ENCODE results near the gene TMEM243. TPM values are rescaled to one million over a fixed set of nuclear protein-coding genes. Genes with fewer than 3 reads are reported as not detected.

TMEM243 gene
- total RNA-seq, 4 donors from 2014 or later, result 2.2 to 59.4 (median 19.1) TPM; not detected in 1

- WGBS, 2 donors (ENCODE audit: low coverage in 1 of 2), result 75 to 84% methylated on average over 2 of the region's 2 CpGs
- Histone ChIP-seq H3K27ac (no peak overlapping the region), H3K4me3 (no peak overlapping the region), H3K27me3 (no peaks in the 10 kb centered on the region), H3K9me3 (no peaks in the 10 kb centered on the region), H3K4me1 (no peaks in the 10 kb centered on the region), H3K36me3 (peaks cover 0 to 43% (median 20%) of the 10 kb centered on the region in 4 donors)
- no peak for DNase-seq
- intact Hi-C loops (cut with DNase I; ENCODE audit: low total_unique reads), result no loop called here
- in situ Hi-C loops (cut with MboI; ENCODE audit: low pct_ligation_motif_present in 1 of 4, low pct_unique_long_range_greater_than_20kb in 1 of 4, low sequenced_read_pairs in 3 of 4), result no loop called here
- TF ChIP-seq, protein P1, sequence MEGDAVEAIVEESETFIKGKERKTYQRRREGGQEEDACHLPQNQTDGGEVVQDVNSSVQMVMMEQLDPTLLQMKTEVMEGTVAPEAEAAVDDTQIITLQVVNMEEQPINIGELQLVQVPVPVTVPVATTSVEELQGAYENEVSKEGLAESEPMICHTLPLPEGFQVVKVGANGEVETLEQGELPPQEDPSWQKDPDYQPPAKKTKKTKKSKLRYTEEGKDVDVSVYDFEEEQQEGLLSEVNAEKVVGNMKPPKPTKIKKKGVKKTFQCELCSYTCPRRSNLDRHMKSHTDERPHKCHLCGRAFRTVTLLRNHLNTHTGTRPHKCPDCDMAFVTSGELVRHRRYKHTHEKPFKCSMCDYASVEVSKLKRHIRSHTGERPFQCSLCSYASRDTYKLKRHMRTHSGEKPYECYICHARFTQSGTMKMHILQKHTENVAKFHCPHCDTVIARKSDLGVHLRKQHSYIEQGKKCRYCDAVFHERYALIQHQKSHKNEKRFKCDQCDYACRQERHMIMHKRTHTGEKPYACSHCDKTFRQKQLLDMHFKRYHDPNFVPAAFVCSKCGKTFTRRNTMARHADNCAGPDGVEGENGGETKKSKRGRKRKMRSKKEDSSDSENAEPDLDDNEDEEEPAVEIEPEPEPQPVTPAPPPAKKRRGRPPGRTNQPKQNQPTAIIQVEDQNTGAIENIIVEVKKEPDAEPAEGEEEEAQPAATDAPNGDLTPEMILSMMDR (IDR thresholded peaks at IDR 0.05), result no peak
- TF ChIP-seq POLR2AphosphoS5 (IDR thresholded peaks at IDR 0.05), result no peak
- TF ChIP-seq POLR2A (IDR thresholded peaks at IDR 0.05), result no peak
- TF ChIP-seq EP300 (IDR thresholded peaks at IDR 0.05; ENCODE audit: low read depth), result no peak
Observed at GRCh38 chr7:87164433-87164832, 55.1 kb downstream of the TMEM243 start.

DNA sequence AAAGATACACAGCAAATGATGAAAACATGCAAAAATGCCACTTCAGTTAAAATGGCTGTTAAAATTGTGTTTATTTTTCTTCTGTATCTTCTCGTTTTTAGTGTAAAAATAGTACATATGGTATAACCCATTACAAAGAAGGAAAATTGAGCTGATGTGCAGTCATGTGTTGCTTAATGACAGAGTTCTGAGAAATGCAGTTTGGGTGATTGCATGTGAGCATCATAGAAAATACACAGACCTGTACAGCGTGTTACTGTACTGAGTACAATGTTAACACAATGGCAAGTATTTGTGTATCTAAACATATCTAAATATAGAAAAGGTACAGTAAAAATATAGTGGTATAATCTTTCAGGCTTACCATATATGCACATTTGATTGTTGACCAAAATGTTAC is 60.0 kb downstream of the TMEM243 start:
- no peak for DNase-seq
- in situ Hi-C loops (cut with MboI; ENCODE audit: low pct_ligation_motif_present in 1 of 4, low pct_unique_long_range_greater_than_20kb in 1 of 4, low sequenced_read_pairs in 3 of 4), result no loop called here
- peaks cover 0 to 2% (median 0%) of the 10 kb centered on the region in 4 donors for H3K36me3 ChIP-seq
- peaks cover 18 to 29% (median 22%) of the 10 kb centered on the region in 4 donors for H3K4me1 ChIP-seq
- H3K27me3 ChIP-seq, result no peaks in the 10 kb centered on the region
- intact Hi-C loops (cut with DNase I; ENCODE audit: low total_unique reads), result no loop called here
- H3K4me3 ChIP-seq, result no peak overlapping the region
- WGBS, 2 donors (ENCODE audit: low coverage in 1 of 2), result 72 to 76% methylated on average over 2 of the region's 2 CpGs
- no peaks in the 10 kb centered on the region for H3K9me3 ChIP-seq
- H3K27ac ChIP-seq, result no peak overlapping the region
- TF ChIP-seq EP300 (IDR thresholded peaks at IDR 0.05; ENCODE audit: low read depth), result no peak
- TF ChIP-seq POLR2AphosphoS5 (IDR thresholded peaks at IDR 0.05), result no peak
- TF ChIP-seq, protein P1 (IDR thresholded peaks at IDR 0.05), result no peak

- no peak overlapping the region for H3K4me3 ChIP-seq
- no peaks in the 10 kb centered on the region for H3K36me3 ChIP-seq
- WGBS, 2 donors (ENCODE audit: low coverage in 1 of 2), result 63 to 77% methylated on average over 2 of the region's 2 CpGs
- intact Hi-C loops (cut with DNase I; ENCODE audit: low total_unique reads), result no loop called here
- no peak overlapping the region for H3K27ac ChIP-seq
- no peak for DNase-seq
- H3K4me1 ChIP-seq, result peaks cover 24 to 42% (median 33%) of the 10 kb centered on the region in 4 donors
- TF ChIP-seq POLR2A (IDR thresholded peaks at IDR 0.05), result no peak
- no peak for TF ChIP-seq EP300 (IDR thresholded peaks at IDR 0.05; ENCODE audit: low read depth)
- no peak for TF ChIP-seq POLR2AphosphoS5 (IDR thresholded peaks at IDR 0.05)
- TF ChIP-seq, protein P1 (IDR thresholded peaks at IDR 0.05), result no peak
- no peaks in the 10 kb centered on the region for H3K27me3 ChIP-seq
- no peaks in the 10 kb centered on the region for H3K9me3 ChIP-seq
- in situ Hi-C loops (cut with MboI; ENCODE audit: low pct_ligation_motif_present in 1 of 4, low pct_unique_long_range_greater_than_20kb in 1 of 4, low sequenced_read_pairs in 3 of 4), result no loop called here
Observed at GRCh38 chr7:87156709-87157108, 62.8 kb downstream of the TMEM243 start.

DNA sequence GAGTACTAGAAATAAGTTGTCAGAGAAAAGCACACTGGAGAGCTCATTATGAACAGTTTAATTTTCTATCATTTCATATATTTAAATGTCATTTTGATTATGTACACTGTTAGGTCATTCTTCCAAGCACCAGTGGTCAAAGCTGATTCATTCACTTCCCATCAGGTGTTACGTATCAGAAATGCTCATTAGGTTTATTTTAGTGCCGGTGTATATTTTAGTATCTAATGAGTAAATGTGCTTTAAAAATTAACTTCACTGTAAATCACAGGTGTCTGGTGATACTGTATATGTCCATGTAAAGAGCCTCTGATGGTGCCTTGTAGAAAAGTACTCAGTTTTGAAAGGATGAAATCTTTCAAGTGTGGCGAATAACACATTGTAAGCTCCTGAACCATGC is 63.7 kb downstream of the TMEM243 start:
- in situ Hi-C loops (cut with MboI; ENCODE audit: low pct_ligation_motif_present in 1 of 4, low pct_unique_long_range_greater_than_20kb in 1 of 4, low sequenced_read_pairs in 3 of 4), result no loop called here
- intact Hi-C loops (cut with DNase I; ENCODE audit: low total_unique reads), result no loop called here
- no peak for DNase-seq
- 61 to 70% methylated on average over 3 of the region's 3 CpGs for WGBS, 2 donors (ENCODE audit: low coverage in 1 of 2)
- Histone ChIP-seq H3K9me3 (no peaks in the 10 kb centered on the region), H3K27me3 (no peaks in the 10 kb centered on the region), H3K4me3 (no peak overlapping the region), H3K4me1 (peaks cover 24 to 51% (median 33%) of the 10 kb centered on the region in 4 donors), H3K36me3 (no peaks in the 10 kb centered on the region), H3K27ac (no peak overlapping the region)
- TF ChIP-seq, protein P1 (IDR thresholded peaks at IDR 0.05), result no peak
- TF ChIP-seq POLR2A (IDR thresholded peaks at IDR 0.05) (no peak), POLR2AphosphoS5 (IDR thresholded peaks at IDR 0.05) (no peak), EP300 (IDR thresholded peaks at IDR 0.05; ENCODE audit: low read depth) (no peak)

All from transverse colon (tissue), 4 donors.